HG02840 (cell line): ENCODE measurements around the gene ZNF117.
"Not testable (repeated sequence)": the region's sequence is repeated elsewhere in the genome, so short reads cannot be mapped to it uniquely, and the experiment has no call there.

ENCODE experiments used
- ATAC-seq: cut with Tn5 transposase; IDR thresholded peaks from one replicate; pipeline ENCODE4 v1.9.1; 2021; ENCODE audit warnings: mild to moderate bottlenecking, moderate library complexity, moderate number of reproducible peaks; ENCODE audit not compliant: unreplicated experiment, low FRiP score

The ZNF117 gene

DNA sequence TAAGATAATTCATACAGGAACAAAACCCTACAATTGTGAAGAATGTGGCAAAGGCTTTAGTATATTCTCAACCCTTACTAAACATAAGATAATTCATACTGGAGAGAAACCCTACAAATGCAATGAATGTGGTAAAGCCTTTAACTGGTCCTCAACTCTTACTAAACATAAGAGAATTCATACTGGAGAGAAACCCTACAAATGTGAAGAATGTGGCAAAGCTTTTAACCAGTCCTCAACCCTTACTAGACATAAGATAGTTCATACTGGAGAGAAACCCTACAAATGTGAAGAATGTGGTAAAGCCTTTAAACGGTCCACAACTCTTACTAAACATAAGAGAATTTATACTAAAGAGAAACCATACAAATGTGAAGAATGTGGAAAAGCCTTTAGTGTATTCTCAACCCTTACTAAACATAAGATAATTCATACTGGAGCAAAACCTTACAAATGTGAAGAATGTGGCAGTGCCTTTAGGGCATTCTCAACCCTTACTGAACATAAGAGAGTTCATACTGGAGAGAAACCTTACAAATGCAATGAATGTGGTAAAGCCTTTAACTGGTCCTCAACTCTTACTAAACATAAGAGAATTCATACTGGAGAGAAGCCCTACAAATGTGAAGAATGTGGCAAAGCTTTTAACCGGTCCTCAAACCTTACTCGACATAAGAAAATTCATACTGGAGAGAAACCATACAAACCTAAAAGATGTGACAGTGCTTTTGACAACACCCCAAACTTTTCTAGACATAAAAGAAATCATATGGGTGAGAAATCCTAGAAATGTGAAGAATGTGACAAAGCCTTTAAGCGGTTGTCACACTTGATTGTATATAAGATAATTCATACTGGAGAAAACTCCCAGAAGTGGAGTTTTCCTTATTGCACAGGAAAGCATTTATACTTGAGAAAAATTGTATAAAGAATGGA lies 62.3 kb downstream of the ZNF117 start:
- ATAC-seq: not testable (repeated sequence)
